MM.1S (cell line): ENCODE data around the gene CACNG8.

Experiments used
- DNase-seq: peaks from one replicate; pipeline ENCODE4 v3.0.0-alpha.2; 2015
- H2AFZ ChIP-seq: fragments of 300-600 bp; sonication (generic); 2 replicates; pipeline ENCODE4 v1.6.0; 2016; ENCODE audit warnings: antibody characterized with exemption, low read length
- H3F3A ChIP-seq: fragments of 300-600 bp; sonication (generic); 2 replicates; pipeline ENCODE4 v1.6.1; 2016; ENCODE audit warnings: mild to moderate bottlenecking, antibody characterized with exemption, low read length, moderate library complexity, mixed read lengths; ENCODE audit not compliant: insufficient read depth
- H3K27ac ChIP-seq: fragments of 300-600 bp; sonication (generic); 2 replicates; pipeline ENCODE4 v1.5.1; 2016; ENCODE audit warnings: mild to moderate bottlenecking, low read length
- H3K27me3 ChIP-seq: fragments of 300-600 bp; sonication (generic); replicated peaks from 2 replicates; pipeline ENCODE4 v1.6.0; 2016; ENCODE audit warnings: low read length; ENCODE audit not compliant: insufficient read depth
- H3K36me3 ChIP-seq: fragments of 300-600 bp; sonication (generic); replicated peaks from 2 replicates; pipeline ENCODE4 v1.6.1; 2016; ENCODE audit warnings: mild to moderate bottlenecking, low read length, mixed read lengths; ENCODE audit not compliant: insufficient read depth
- H3K4me1 ChIP-seq: fragments of 300-600 bp; sonication (generic); 2 replicates; pipeline ENCODE4 v1.6.1; 2016; ENCODE audit warnings: low read length, mixed read lengths
- H3K4me2 ChIP-seq: fragments of 300-600 bp; sonication (generic); 2 replicates; pipeline ENCODE4 v1.6.0; 2016; ENCODE audit warnings: low read depth, low read length
- H3K4me3 ChIP-seq: fragments of 300-600 bp; sonication (generic); 2 replicates; pipeline ENCODE4 v1.5.1; 2016; ENCODE audit warnings: low read length, mixed read lengths
- H3K79me2 ChIP-seq: fragments of 300-600 bp; sonication (generic); 2 replicates; pipeline ENCODE4 v1.6.1; 2016; ENCODE audit warnings: mixed run types, low read length, mixed read lengths
- H3K9ac ChIP-seq: fragments of 300-600 bp; sonication (generic); 2 replicates; pipeline ENCODE4 v1.6.1; 2016; ENCODE audit warnings: low read length, mixed read lengths
- H3K9me2 ChIP-seq: fragments of 300-600 bp; sonication (generic); replicated peaks from 2 replicates; pipeline ENCODE4 v1.6.1; 2016; ENCODE audit warnings: mild to moderate bottlenecking, low read length, mixed read lengths; ENCODE audit not compliant: insufficient read depth
- H3K9me3 ChIP-seq: fragments of 300-600 bp; sonication (generic); replicated peaks from 2 replicates; pipeline ENCODE4 v1.6.1; 2016; ENCODE audit warnings: mild to moderate bottlenecking, low read length, mixed read lengths; ENCODE audit not compliant: insufficient read depth
- H4K20me1 ChIP-seq: fragments of 300-600 bp; sonication (generic); 2 replicates; pipeline ENCODE4 v1.6.1; 2016; ENCODE audit warnings: mild to moderate bottlenecking, low read length, moderate library complexity, mixed read lengths; ENCODE audit not compliant: insufficient read depth
- EZH2 ChIP-seq: fragments of 300-600 bp; sonication (generic); optimal IDR thresholded peaks from 2 replicates; pipeline ENCODE3; 2017; ENCODE audit warnings: low read depth, mild to moderate bottlenecking, antibody characterized with exemption, low read length, mixed read lengths
- EZH2phosphoT487 ChIP-seq: fragments of 300-600 bp; sonication (generic); IDR thresholded peaks from 2 replicates; pipeline ENCODE4 v1.6.1; 2018; ENCODE audit warnings: antibody characterized with exemption, low read length
- TF ChIP-seq, protein P1 (sequence below): fragments of 300-600 bp; sonication (generic); IDR thresholded peaks from 2 replicates; pipeline ENCODE4 v1.5.1; 2016; ENCODE audit warnings: antibody characterized with exemption, low read length, mixed read lengths

CACNG8 gene

DNA sequence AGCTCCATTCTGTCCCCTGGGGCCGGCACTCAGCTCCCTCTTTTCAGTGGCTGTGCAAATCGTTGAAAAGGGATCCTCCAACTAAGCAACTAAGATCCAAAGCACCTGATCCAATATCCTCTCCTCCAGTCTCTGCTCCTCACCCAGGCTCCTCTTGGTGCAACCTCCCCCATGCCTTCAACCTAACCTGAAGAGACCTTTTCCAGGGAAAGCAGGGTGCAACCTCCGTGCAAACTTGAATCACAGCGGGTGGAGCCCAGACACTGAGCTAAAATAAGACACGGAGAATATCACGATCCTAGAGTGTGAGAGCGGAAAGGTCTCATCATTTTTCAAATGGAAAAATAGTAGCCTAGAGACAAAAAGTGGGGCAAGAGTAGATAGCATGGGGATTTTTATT lies 45.4 kb upstream of the CACNG8 start:
- Histone ChIP-seq H3K27ac (no peak overlapping the region), H4K20me1 (no peaks in the 10 kb centered on the region), H3K79me2 (no peaks in the 10 kb centered on the region), H3K9me2 (no peaks in the 10 kb centered on the region), H3K9me3 (no peaks in the 10 kb centered on the region), H3K4me2 (no peak overlapping the region), H3K36me3 (no peaks in the 10 kb centered on the region), H3K27me3 (no peaks in the 10 kb centered on the region), H3K4me1 (no peaks in the 10 kb centered on the region), H3F3A (no peaks in the 10 kb centered on the region), H3K9ac (no peak overlapping the region), H2AFZ (no peak overlapping the region), H3K4me3 (no peak overlapping the region)
- TF ChIP-seq EZH2, result no peak
- no peak for TF ChIP-seq EZH2phosphoT487
- TF ChIP-seq, protein P1, sequence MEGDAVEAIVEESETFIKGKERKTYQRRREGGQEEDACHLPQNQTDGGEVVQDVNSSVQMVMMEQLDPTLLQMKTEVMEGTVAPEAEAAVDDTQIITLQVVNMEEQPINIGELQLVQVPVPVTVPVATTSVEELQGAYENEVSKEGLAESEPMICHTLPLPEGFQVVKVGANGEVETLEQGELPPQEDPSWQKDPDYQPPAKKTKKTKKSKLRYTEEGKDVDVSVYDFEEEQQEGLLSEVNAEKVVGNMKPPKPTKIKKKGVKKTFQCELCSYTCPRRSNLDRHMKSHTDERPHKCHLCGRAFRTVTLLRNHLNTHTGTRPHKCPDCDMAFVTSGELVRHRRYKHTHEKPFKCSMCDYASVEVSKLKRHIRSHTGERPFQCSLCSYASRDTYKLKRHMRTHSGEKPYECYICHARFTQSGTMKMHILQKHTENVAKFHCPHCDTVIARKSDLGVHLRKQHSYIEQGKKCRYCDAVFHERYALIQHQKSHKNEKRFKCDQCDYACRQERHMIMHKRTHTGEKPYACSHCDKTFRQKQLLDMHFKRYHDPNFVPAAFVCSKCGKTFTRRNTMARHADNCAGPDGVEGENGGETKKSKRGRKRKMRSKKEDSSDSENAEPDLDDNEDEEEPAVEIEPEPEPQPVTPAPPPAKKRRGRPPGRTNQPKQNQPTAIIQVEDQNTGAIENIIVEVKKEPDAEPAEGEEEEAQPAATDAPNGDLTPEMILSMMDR, result no peak
- no peak for DNase-seq

DNA sequence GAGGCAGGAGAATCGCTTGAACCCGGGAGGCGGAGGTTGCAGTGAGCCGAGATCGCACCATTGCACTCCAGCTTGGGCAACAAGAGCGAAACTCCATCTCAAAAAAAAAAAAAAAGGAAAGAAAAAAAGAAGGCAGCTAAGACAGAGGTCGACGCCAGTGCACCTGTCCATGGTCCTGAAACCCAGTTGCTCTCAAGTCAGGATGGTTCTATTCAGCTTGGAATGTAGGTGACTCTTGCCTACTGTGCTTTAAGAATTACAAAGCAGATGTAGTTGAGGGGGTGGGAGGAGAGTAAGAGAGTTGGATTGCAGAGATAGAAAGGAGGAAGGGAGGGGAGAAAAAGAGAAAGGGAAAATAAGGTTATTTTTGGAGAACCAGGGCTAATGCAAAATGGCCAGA lies 35.0 kb upstream of the CACNG8 start:
- TF ChIP-seq, protein P1, result no peak
- TF ChIP-seq EZH2phosphoT487 (no peak), EZH2 (no peak)
- no peaks in the 10 kb centered on the region for H3K9me3 ChIP-seq
- H3K36me3 ChIP-seq, result no peaks in the 10 kb centered on the region
- no peak overlapping the region for H3K27ac ChIP-seq
- no peaks in the 10 kb centered on the region for H3F3A ChIP-seq
- H3K27me3 ChIP-seq, result no peaks in the 10 kb centered on the region
- H2AFZ ChIP-seq, result no peak overlapping the region
- peak; percentile 38 for DNase-seq
- H3K79me2 ChIP-seq, result no peaks in the 10 kb centered on the region
- H3K9ac ChIP-seq, result no peak overlapping the region
- no peak overlapping the region for H3K4me2 ChIP-seq
- no peaks in the 10 kb centered on the region for H4K20me1 ChIP-seq
- H3K4me1 ChIP-seq, result no peaks in the 10 kb centered on the region
- H3K9me2 ChIP-seq, result no peaks in the 10 kb centered on the region
- no peak overlapping the region for H3K4me3 ChIP-seq

DNA sequence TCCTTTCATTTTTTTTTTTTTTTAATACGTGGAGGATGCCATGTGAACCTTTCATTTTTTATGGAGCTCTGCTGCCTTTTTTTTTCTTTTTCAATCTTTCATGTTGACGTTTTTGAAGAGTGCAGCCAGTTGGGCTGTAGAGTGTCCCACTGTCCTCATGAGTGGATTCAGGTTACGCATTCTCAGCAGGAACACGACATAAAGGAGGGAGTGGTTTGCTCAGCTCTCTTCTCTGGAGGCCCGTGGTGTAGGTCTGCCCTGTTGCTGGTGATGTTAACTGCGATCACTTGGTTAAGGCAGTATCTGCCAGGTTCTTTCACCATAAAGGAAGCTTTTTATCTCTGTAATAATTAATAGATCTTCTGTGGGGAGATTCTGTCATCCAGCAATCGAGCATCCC lies 26.7 kb upstream of the CACNG8 start:
- Histone ChIP-seq H3K27me3 (no peaks in the 10 kb centered on the region), H3K4me3 (no peak overlapping the region), H3K9ac (no peak overlapping the region), H2AFZ (no peak overlapping the region), H3K9me2 (no peaks in the 10 kb centered on the region), H3F3A (no peaks in the 10 kb centered on the region), H3K4me1 (no peaks in the 10 kb centered on the region), H3K27ac (no peak overlapping the region), H3K9me3 (no peaks in the 10 kb centered on the region), H3K79me2 (no peaks in the 10 kb centered on the region), H3K4me2 (no peak overlapping the region), H4K20me1 (no peaks in the 10 kb centered on the region), H3K36me3 (no peaks in the 10 kb centered on the region)
- DNase-seq, result no peak
- TF ChIP-seq, protein P1, result no peak
- TF ChIP-seq EZH2, result no peak
- TF ChIP-seq EZH2phosphoT487, result no peak
